GM12878 (cell line): ENCODE data around the gene EBF3. TPM values are rescaled to one million over a fixed set of nuclear protein-coding genes. Genes with fewer than 3 reads are reported as not detected.

Source experiments
- ATAC-seq: fragments of 200-7000 bp; cut with Tn5 transposase; 3 replicates; pipeline ENCODE4 v1.9.1; 2020; ENCODE audit warnings: mild to moderate bottlenecking, moderate library complexity
- BruUV-seq: library from RNA; stranded (reverse); fragments of 400-500 nt; replicated peaks from 2 replicates; lab custom pipeline; 2021; lab: Mats Ljungman, UMichigan
- CTCF ChIA-PET: fragments of 300-600 bp; sonication (Branson Sonifier 250); formaldehyde crosslinking; extraction: SDS; loops from one replicate; lab custom pipeline; 2021; ENCODE audit warnings: inconsistent platforms; lab: Yijun Ruan, JAX
- POLR2A ChIA-PET: fragments of 350-600 bp; formaldehyde crosslinking; extraction: SDS; loops from one replicate; lab custom pipeline; 2021; ENCODE audit warnings: inconsistent platforms; lab: Charles Lee
- RAD21 ChIA-PET: fragments of 300-600 bp; sonication (Branson Sonifier 250); formaldehyde crosslinking; loops from one replicate; lab custom pipeline; 2023; ENCODE audit warnings: antibody characterized with exemption; ENCODE audit not compliant: unreplicated experiment; lab: Charles Lee
- SMC1A ChIA-PET: fragments of 300-600 bp; sonication (Branson Sonifier 250); formaldehyde crosslinking; loops from one replicate; lab custom pipeline; 2023; ENCODE audit not compliant: unreplicated experiment, uncharacterized antibody; lab: Charles Lee
- DNase-seq: peaks from one replicate; pipeline ENCODE4 v3.0.0-alpha.2; 2011; ENCODE audit warnings: low read depth, low spot score
- FAIRE-seq: peaks from 3 replicates; lab custom pipeline; 2011; peaks lifted over from hg19 to GRCh38; lab: Jason Lieb, UNC
- H2AFZ ChIP-seq: 2 replicates; pipeline ENCODE4 v1.6.0; 2011; ENCODE audit warnings: low read depth, low read length, control low read depth; ENCODE audit not compliant: control insufficient read depth
- H3K27ac ChIP-seq: 2 replicates; pipeline ENCODE4 v1.5.1; 2011; ENCODE audit warnings: control low read depth; ENCODE audit not compliant: control insufficient read depth, insufficient read depth
- H3K27me3 ChIP-seq, 2 experiments: replicated peaks in 1 of 2; 2 replicates each; pipeline versions ENCODE4 v1.6.0 to v1.6.1; 2011; ENCODE audit warnings: low read length in 1 of 2; ENCODE audit not compliant: control insufficient read depth in 2 of 2, insufficient read depth in 2 of 2
- H3K36me3 ChIP-seq, 2 experiments: 2 replicates each; pipeline ENCODE4 v1.5.1; 2011; ENCODE audit warnings: low read length in 1 of 2; ENCODE audit not compliant: control insufficient read depth in 2 of 2, insufficient read depth in 2 of 2
- H3K4me1 ChIP-seq: 2 replicates; pipeline ENCODE4 v1.6.1; 2011; ENCODE audit warnings: mild to moderate bottlenecking, low read length, moderate library complexity, mixed read lengths; ENCODE audit not compliant: control insufficient read depth, insufficient read depth
- H3K4me2 ChIP-seq: 2 replicates; pipeline ENCODE4 v1.6.0; 2011; ENCODE audit warnings: control low read depth; ENCODE audit not compliant: control insufficient read depth, insufficient read depth
- H3K4me3 ChIP-seq: fragments of 200-600 bp; sonication (generic); 2 replicates; pipeline ENCODE4 v1.5.1; 2016
- H3K79me2 ChIP-seq: 2 replicates; pipeline ENCODE4 v1.6.0; 2011; ENCODE audit warnings: low read length; ENCODE audit not compliant: control insufficient read depth, insufficient read depth
- H3K9ac ChIP-seq: 2 replicates; pipeline ENCODE4 v1.8.0; 2011; ENCODE audit warnings: low read length, control low read depth, mixed read lengths; ENCODE audit not compliant: control insufficient read depth, insufficient read depth
- H3K9me3 ChIP-seq: replicated peaks from 3 replicates; pipeline ENCODE4 v1.5.1; 2011; ENCODE audit warnings: mild to moderate bottlenecking, low read length; ENCODE audit not compliant: control insufficient read depth, insufficient read depth
- H4K20me1 ChIP-seq: 2 replicates; pipeline ENCODE4 v1.6.0; 2011; ENCODE audit not compliant: control insufficient read depth, insufficient read depth
- ATF7 ChIP-seq: fragments of 450-650 bp; IDR thresholded peaks from 2 replicates; pipeline ENCODE4 v1.6.1; 2016; ENCODE audit warnings: low read depth, mild to moderate bottlenecking
- BACH1 ChIP-seq: fragments of 450-650 bp; IDR thresholded peaks from 2 replicates; pipeline ENCODE4 v1.6.1; 2017; ENCODE audit warnings: mild to moderate bottlenecking, borderline replicate concordance
- BRCA1 ChIP-seq: IDR thresholded peaks from 2 replicates; pipeline ENCODE4 v1.6.1; 2011; ENCODE audit warnings: low read depth, low read length, improper control_type of control experiment
- CBX3 ChIP-seq: fragments of 200-600 bp; sonication (generic); IDR thresholded peaks from 2 replicates; pipeline ENCODE4 v1.6.1; 2016; ENCODE audit warnings: low read depth, borderline replicate concordance
- FOXM1 ChIP-seq: IDR thresholded peaks from 2 replicates; pipeline ENCODE4 v1.6.1; 2012; ENCODE audit warnings: low read depth, mild to moderate bottlenecking, inconsistent platforms, low read length, moderate library complexity
- KDM1A ChIP-seq: fragments of 200-600 bp; sonication (generic); IDR thresholded peaks from 2 replicates; pipeline ENCODE4 v1.6.1; 2016; ENCODE audit warnings: borderline replicate concordance
- KLF5 ChIP-seq: fragments of 450-650 bp; IDR thresholded peaks from 2 replicates; pipeline ENCODE4 v1.6.1; 2014; ENCODE audit warnings: mild to moderate bottlenecking; ENCODE audit not compliant: partially characterized antibody
- MYB ChIP-seq: fragments of 150-350 bp; IDR thresholded peaks from 2 replicates; pipeline ENCODE4 v1.6.1; 2014; ENCODE audit warnings: mild to moderate bottlenecking, low read depth, low read length, borderline replicate concordance
- NFYA ChIP-seq: IDR thresholded peaks from 2 replicates; pipeline ENCODE4 v1.6.1; 2011; ENCODE audit warnings: low read depth, mild to moderate bottlenecking, low read length, improper control_type of control experiment, borderline replicate concordance
- POLR2AphosphoS2 ChIP-seq: IDR thresholded peaks from 2 replicates; pipeline ENCODE4 v1.6.1; 2011; ENCODE audit warnings: low read depth, mild to moderate bottlenecking, low read length, improper control_type of control experiment, moderate library complexity
- RAD21 ChIP-seq: IDR thresholded peaks from 2 replicates; pipeline ENCODE4 v1.6.1; 2011; ENCODE audit warnings: mild to moderate bottlenecking, low read depth, low read length, moderate library complexity; ENCODE audit not compliant: insufficient read depth
- SRF ChIP-seq, 2 experiments: IDR thresholded peaks; 2 replicates each; pipeline ENCODE4 v1.6.1; 2011; ENCODE audit warnings: low read depth in 2 of 2, low read length in 2 of 2, mild to moderate bottlenecking in 1 of 2, moderate library complexity in 1 of 2
- SUZ12 ChIP-seq: fragments of 200-600 bp; sonication (generic); IDR thresholded peaks from one replicate; pipeline ENCODE4 v1.6.1; 2018; ENCODE audit warnings: antibody characterized with exemption, mild to moderate bottlenecking; ENCODE audit not compliant: unreplicated experiment
- TARDBP ChIP-seq: IDR thresholded peaks from 2 replicates; pipeline ENCODE4 v1.6.1; 2016; ENCODE audit warnings: borderline replicate concordance
- TCF12 ChIP-seq: IDR thresholded peaks from 2 replicates; pipeline ENCODE4 v1.6.1; 2011; ENCODE audit warnings: low read depth, mild to moderate bottlenecking, low read length
- ZZZ3 ChIP-seq: IDR thresholded peaks from 2 replicates; pipeline ENCODE4 v1.6.1; 2011; ENCODE audit warnings: low read depth; ENCODE audit not compliant: control insufficient read depth, insufficient read length
- WGBS: methylation state at CpG from one replicate; pipeline ENCODE4 v1.1.6; 2016; ENCODE audit warnings: low lambda C conversion rate; ENCODE audit not compliant: insufficient replicate concordance, insufficient coverage; ENCODE audit errors: missing lambda C conversion rate; 5-methylcytosine and 5-hydroxymethylcytosine counted together
- in situ Hi-C: fragments of 300-500 bp; cut with MboI; formaldehyde crosslinking; loops from 9 replicates; pipeline ENCODE4 v1.14.3; 2018; ENCODE audit warnings: mixed read lengths
- intact Hi-C: fragments of 100-400 bp; cut with micrococcal nuclease; formaldehyde crosslinking; loops from one replicate; pipeline ENCODE4 v1.14.2; 2022; ENCODE audit not compliant: unreplicated experiment
- polyA plus RNA-seq, 11 experiments: library from polyadenylated mRNA; depleted of rRNA in 4 of 11; unstranded in 6 of 11; stranded (reverse) in 5 of 11; fragments of >200 nt; fragmentation: Nextera tagmentation in 4 of 11; fragmentation: Illumina TruSeq in 1 of 11; extraction: Ambion mirVana in 4 of 11; extraction: Trizol in 1 of 11; gene quantifications; 1 replicate in 1 of 11; 2 replicates in 10 of 11; pipeline versions ENCODE4 v1.2.1 to v1.2.3, GENCODE V29; 2011 to 2016; ENCODE audit warnings: inconsistent platforms in 2 of 11, missing spikeins in 2 of 11, low read depth in 1 of 11
- total RNA-seq, 4 experiments: library from RNA; depleted of rRNA in 3 of 4; stranded (reverse); fragments of >200 nt in 3 of 4; fragmentation: Illumina TruSeq in 1 of 4; extraction: Trizol in 1 of 4; gene quantifications; 2 replicates each; pipeline versions ENCODE4 v1.2.1 to v1.2.3, GENCODE V29; 2013 to 2021
- TF ChIP-seq, protein P1 (sequence below): fragments of 450-650 bp; formaldehyde crosslinking; IDR thresholded peaks from 2 replicates; pipeline ENCODE4 v1.4.0; 2022; ENCODE audit warnings: mild to moderate bottlenecking, moderate library complexity

Gene EBF3
- total and polyA plus RNA-seq, 10 of the 15 experiments (the other 5 are each of a cell fraction or from before 2014, with no cell fraction given): not detected

- Histone ChIP-seq H3K9me3 (no peaks in the 10 kb centered on the region), H2AFZ (no peak overlapping the region), H3K9ac (no peak overlapping the region), H3K4me3 (no peak overlapping the region), H3K27ac (no peak overlapping the region), H3K4me2 (no peak overlapping the region), H3K36me3 (no peaks in the 10 kb centered on the region), H4K20me1 (no peaks in the 10 kb centered on the region), H3K4me1 (no peaks in the 10 kb centered on the region), H3K79me2 (no peaks in the 10 kb centered on the region), H3K27me3 (no peaks in the 10 kb centered on the region)
- POLR2A ChIA-PET: no interaction called here
- 52% methylated on average over 24 of the region's 24 CpGs for WGBS
- FAIRE-seq (no peak), ATAC-seq (no peak), DNase-seq (no peak)
- BruUV-seq: no TSS peak
- TF ChIP-seq POLR2AphosphoS2: no peak
- SMC1A ChIA-PET: no interaction called here
- RAD21 ChIA-PET: no interaction called here
- in situ Hi-C loops: no loop called here
- intact Hi-C loops: no loop called here
- CTCF ChIA-PET: no interaction called here
Observed at GRCh38 chr10:129932751-129933433, 31.2 kb downstream of the EBF3 start.

- no peak overlapping the region for H3K9ac ChIP-seq
- RAD21 ChIA-PET: no interaction called here
- H2AFZ ChIP-seq: no peak overlapping the region
- no peak for TF ChIP-seq RAD21
- TF ChIP-seq NFYA: no peak
- no peak for TF ChIP-seq KLF5
- no peak for TF ChIP-seq TCF12
- no peak for TF ChIP-seq KDM1A
- TF ChIP-seq ZZZ3: no peak
- TF ChIP-seq SUZ12: no peak
- TF ChIP-seq MYB: no peak
- no peak for TF ChIP-seq BRCA1
- no peak for TF ChIP-seq ATF7
- TF ChIP-seq TARDBP: no peak
- no peak for TF ChIP-seq SRF (IDR thresholded peaks at IDR 0.05; ENCODE audit: low read depth in 2 of 2, low read length in 2 of 2)
- TF ChIP-seq FOXM1: no peak
- TF ChIP-seq, protein P1, sequence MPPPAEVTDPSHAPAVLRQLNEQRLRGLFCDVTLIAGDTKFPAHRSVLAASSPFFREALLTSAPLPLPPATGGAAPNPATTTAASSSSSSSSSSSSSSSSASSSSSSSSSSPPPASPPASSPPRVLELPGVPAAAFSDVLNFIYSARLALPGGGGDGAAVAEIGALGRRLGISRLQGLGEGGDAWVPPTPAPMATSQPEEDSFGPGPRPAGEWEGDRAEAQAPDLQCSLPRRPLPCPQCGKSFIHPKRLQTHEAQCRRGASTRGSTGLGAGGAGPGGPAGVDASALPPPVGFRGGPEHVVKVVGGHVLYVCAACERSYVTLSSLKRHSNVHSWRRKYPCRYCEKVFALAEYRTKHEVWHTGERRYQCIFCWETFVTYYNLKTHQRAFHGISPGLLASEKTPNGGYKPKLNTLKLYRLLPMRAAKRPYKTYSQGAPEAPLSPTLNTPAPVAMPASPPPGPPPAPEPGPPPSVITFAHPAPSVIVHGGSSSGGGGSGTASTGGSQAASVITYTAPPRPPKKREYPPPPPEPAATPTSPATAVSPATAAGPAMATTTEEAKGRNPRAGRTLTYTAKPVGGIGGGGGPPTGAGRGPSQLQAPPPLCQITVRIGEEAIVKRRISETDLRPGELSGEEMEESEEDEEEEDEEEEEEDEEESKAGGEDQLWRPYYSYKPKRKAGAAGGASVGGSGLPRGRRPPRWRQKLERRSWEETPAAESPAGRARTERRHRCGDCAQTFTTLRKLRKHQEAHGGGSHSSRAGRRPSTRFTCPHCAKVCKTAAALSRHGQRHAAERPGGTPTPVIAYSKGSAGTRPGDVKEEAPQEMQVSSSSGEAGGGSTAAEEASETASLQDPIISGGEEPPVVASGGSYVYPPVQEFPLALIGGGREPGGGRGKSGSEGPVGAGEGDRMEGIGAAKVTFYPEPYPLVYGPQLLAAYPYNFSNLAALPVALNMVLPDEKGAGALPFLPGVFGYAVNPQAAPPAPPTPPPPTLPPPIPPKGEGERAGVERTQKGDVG: no peak
- TF ChIP-seq BACH1: no peak
- TF ChIP-seq CBX3: no peak
- TF ChIP-seq, all 136 proteins: peak for 0
- Histone ChIP-seq H4K20me1 (no peaks in the 10 kb centered on the region), H3K4me2 (no peak overlapping the region), H3K4me1 (no peaks in the 10 kb centered on the region), H3K9me3 (no peaks in the 10 kb centered on the region), H3K27ac (no peak overlapping the region), H3K79me2 (no peaks in the 10 kb centered on the region), H3K4me3 (no peak overlapping the region), H3K27me3 (no peaks in the 10 kb centered on the region), H3K36me3 (no peaks in the 10 kb centered on the region)
- in situ Hi-C loops (no loop called here), intact Hi-C loops (no loop called here)
- ChIA-PET SMC1A (no interaction called here), POLR2A (no interaction called here), CTCF (no interaction called here)
- no peak for FAIRE-seq
- 43% methylated on average over 6 of the region's 6 CpGs for WGBS
- no TSS peak for BruUV-seq
- no peak for ATAC-seq
- no peak for DNase-seq
Observed at GRCh38 chr10:129932182-129932581, 31.9 kb downstream of the EBF3 start.
